ENCODE results near the gene XCL2. TPM values are rescaled to one million over a fixed set of nuclear protein-coding genes. Genes with fewer than 3 reads are reported as not detected.
"Not testable (repeated sequence)": the region's sequence is repeated elsewhere in the genome, so short reads cannot be mapped to it uniquely, and the experiment has no call there.

The XCL2 gene
- polyA plus RNA-seq, 1 of the 3 experiments (the other 2 are of a cell fraction) = not detected

DNA sequence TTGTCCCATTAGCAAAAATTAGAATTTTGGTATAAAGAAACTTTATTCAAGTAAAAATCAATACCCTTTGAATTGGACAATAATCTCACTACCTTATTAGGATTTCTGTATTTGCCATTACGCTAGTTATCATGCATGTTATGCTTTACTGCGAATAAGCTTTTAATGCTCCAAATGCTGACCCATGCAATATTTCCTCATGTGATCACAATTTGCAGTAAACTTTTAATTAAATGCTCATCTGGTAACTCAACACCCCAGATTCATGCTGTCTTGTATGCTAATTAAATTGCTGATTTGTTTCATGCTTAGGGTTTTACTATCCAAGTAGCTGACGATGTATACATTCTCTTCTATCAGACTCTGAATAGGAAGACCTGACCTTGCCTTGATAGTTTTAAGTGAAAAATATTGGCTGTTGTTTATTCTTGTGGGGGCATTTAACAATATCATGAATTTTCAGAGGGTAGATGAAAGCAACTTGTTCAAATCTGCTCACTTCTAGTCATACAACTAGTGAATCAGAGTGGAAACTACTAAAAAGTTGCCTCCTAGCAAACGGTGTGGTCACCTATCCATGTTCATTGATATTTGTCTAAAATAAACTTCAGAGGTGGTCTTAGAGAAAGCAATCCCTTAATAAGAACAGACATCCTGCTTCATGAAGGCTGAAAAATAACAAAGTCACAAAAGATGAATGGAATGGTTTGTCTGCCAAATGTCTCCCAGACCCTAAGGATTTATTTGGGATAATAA, 38.2 kb upstream of the XCL2 start:
- no peak for DNase-seq
- no peak overlapping the region for H3K4me2 ChIP-seq

DNA sequence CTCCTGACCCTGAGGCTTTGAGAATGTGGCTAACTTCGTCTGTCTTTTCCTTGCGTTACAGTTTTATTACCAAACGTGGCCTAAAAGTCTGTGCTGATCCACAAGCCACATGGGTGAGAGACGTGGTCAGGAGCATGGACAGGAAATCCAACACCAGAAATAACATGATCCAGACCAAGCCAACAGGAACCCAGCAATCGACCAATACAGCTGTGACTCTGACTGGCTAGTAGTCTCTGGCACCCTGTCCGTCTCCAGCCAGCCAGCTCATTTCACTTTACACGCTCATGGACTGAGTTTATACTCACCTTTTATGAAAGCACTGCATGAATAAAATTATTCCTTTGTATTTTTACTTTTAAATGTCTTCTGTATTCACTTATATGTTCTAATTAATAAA, 37.2 kb upstream of the XCL2 start:
- H3K36me3 ChIP-seq (replicated peaks in 1 of 2; ENCODE audit: control insufficient read depth in 1 of 2, insufficient read depth in 2 of 2, low read length in 1 of 2); H3K27me3 ChIP-seq (ENCODE audit: insufficient read depth); DNase-seq; H4K20me1 ChIP-seq (ENCODE audit: insufficient read depth); POLR2A ChIA-PET; H3K9ac ChIP-seq; H2AFZ ChIP-seq (ENCODE audit: low read depth); H3K27ac ChIP-seq (ENCODE audit: low read depth in 2 of 2, low read length in 1 of 2); H3K9me2 ChIP-seq; H3F3A ChIP-seq (replicated peaks; ENCODE audit: insufficient read depth); H3K9me3 ChIP-seq; H3K4me3 ChIP-seq (ENCODE audit: low read depth in 2 of 2, low read length in 1 of 2); H3K4me2 ChIP-seq; H3K79me2 ChIP-seq (ENCODE audit: insufficient read depth): not testable (repeated sequence)
- 77% methylated on average over 7 of the region's 7 CpGs for WGBS (ENCODE audit: low lambda C conversion rate)
- peaks cover 0 to 12% of the 10 kb centered on the region in 2 experiments; a peak in 2 of 4 replicates for H3K4me1 ChIP-seq (ENCODE audit: control insufficient read depth in 1 of 2, insufficient read depth in 2 of 2, low read depth in 1 of 2, low read length in 1 of 2)
- CTCF ChIA-PET = interaction anchor here (0.8 to 1.5 kb wide), 2 partner anchors 141 to 238 kb away, joined by 3 read pairs; no protein-coding TSS in a partner anchor

More for the DNA sequence above, 38.2 kb upstream of the XCL2 start:
- no peaks in the 10 kb centered on the region for H4K20me1 ChIP-seq (ENCODE audit: insufficient read depth)
- no peaks in the 10 kb centered on the region for H3K9me2 ChIP-seq
- no peaks in the 10 kb centered on the region for H3K27me3 ChIP-seq (ENCODE audit: insufficient read depth)
- H3K27ac ChIP-seq (ENCODE audit: low read depth in 2 of 2, low read length in 1 of 2) = peak overlapping the region in 1 of 2 experiments; percentile 87; a peak in 2 of 4 replicates
- no peaks in the 10 kb centered on the region for H3K9me3 ChIP-seq
- WGBS (ENCODE audit: low lambda C conversion rate) = 92% methylated on average over 4 of the region's 4 CpGs
- H3K4me3 ChIP-seq (ENCODE audit: low read depth in 2 of 2, low read length in 1 of 2) = no peak overlapping the region
- H2AFZ ChIP-seq (ENCODE audit: low read depth) = no peak overlapping the region
- TF ChIP-seq TEAD4 (IDR thresholded peaks at IDR 0.05; ENCODE audit: borderline replicate concordance, insufficient read depth) (no peak), TCF12 (IDR thresholded peaks at IDR 0.05) (no peak), SIN3A (IDR thresholded peaks at IDR 0.05; ENCODE audit: borderline replicate concordance, low read depth, low read length) (no peak), RFX5 (IDR thresholded peaks at IDR 0.05; ENCODE audit: low read length) (no peak), CHD2 (IDR thresholded peaks at IDR 0.05; ENCODE audit: low read length, partially characterized antibody) (no peak), FOXM1 (IDR thresholded peaks at IDR 0.05; ENCODE audit: low read depth) (no peak), SMC3 (IDR thresholded peaks at IDR 0.05; ENCODE audit: low read depth, low read length) (no peak), MEF2A (IDR thresholded peaks at IDR 0.05; ENCODE audit: borderline replicate concordance, low read depth) (no peak), EZH2phosphoT487 (IDR thresholded peaks at IDR 0.05; ENCODE audit: borderline replicate concordance, low read depth) (no peak), JUND (IDR thresholded peaks at IDR 0.05) (no peak), ELF1 (IDR thresholded peaks at IDR 0.05) (no peak), RXRA (IDR thresholded peaks at IDR 0.05; ENCODE audit: borderline replicate concordance, low read depth) (no peak), TAF1 (IDR thresholded peaks at IDR 0.05; ENCODE audit: borderline replicate concordance, low read depth, low read length) (no peak), RCOR1 (IDR thresholded peaks at IDR 0.05; ENCODE audit: low read length) (no peak)
- TF ChIP-seq, protein P1, sequence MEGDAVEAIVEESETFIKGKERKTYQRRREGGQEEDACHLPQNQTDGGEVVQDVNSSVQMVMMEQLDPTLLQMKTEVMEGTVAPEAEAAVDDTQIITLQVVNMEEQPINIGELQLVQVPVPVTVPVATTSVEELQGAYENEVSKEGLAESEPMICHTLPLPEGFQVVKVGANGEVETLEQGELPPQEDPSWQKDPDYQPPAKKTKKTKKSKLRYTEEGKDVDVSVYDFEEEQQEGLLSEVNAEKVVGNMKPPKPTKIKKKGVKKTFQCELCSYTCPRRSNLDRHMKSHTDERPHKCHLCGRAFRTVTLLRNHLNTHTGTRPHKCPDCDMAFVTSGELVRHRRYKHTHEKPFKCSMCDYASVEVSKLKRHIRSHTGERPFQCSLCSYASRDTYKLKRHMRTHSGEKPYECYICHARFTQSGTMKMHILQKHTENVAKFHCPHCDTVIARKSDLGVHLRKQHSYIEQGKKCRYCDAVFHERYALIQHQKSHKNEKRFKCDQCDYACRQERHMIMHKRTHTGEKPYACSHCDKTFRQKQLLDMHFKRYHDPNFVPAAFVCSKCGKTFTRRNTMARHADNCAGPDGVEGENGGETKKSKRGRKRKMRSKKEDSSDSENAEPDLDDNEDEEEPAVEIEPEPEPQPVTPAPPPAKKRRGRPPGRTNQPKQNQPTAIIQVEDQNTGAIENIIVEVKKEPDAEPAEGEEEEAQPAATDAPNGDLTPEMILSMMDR (IDR thresholded peaks at IDR 0.05) = no peak
- TF ChIP-seq, protein P2, sequence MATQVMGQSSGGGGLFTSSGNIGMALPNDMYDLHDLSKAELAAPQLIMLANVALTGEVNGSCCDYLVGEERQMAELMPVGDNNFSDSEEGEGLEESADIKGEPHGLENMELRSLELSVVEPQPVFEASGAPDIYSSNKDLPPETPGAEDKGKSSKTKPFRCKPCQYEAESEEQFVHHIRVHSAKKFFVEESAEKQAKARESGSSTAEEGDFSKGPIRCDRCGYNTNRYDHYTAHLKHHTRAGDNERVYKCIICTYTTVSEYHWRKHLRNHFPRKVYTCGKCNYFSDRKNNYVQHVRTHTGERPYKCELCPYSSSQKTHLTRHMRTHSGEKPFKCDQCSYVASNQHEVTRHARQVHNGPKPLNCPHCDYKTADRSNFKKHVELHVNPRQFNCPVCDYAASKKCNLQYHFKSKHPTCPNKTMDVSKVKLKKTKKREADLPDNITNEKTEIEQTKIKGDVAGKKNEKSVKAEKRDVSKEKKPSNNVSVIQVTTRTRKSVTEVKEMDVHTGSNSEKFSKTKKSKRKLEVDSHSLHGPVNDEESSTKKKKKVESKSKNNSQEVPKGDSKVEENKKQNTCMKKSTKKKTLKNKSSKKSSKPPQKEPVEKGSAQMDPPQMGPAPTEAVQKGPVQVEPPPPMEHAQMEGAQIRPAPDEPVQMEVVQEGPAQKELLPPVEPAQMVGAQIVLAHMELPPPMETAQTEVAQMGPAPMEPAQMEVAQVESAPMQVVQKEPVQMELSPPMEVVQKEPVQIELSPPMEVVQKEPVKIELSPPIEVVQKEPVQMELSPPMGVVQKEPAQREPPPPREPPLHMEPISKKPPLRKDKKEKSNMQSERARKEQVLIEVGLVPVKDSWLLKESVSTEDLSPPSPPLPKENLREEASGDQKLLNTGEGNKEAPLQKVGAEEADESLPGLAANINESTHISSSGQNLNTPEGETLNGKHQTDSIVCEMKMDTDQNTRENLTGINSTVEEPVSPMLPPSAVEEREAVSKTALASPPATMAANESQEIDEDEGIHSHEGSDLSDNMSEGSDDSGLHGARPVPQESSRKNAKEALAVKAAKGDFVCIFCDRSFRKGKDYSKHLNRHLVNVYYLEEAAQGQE (IDR thresholded peaks at IDR 0.05; ENCODE audit: low read depth, low read length) = no peak
- H3K79me2 ChIP-seq (ENCODE audit: insufficient read depth) = no peaks in the 10 kb centered on the region
- POLR2A ChIA-PET = no interaction called here
- H3F3A ChIP-seq (replicated peaks; ENCODE audit: insufficient read depth) = peaks cover 5% of the 10 kb centered on the region
- no peak overlapping the region for H3K9ac ChIP-seq
- CTCF ChIA-PET = interaction anchor here (1.0 to 3.9 kb wide), 5 partner anchors 9 to 767 kb away, joined by 3 to 21 read pairs (median 3); no protein-coding TSS in a partner anchor
- no peaks in the 10 kb centered on the region for H3K36me3 ChIP-seq (replicated peaks in 1 of 2; ENCODE audit: control insufficient read depth in 1 of 2, insufficient read depth in 2 of 2, low read length in 1 of 2)
- H3K4me1 ChIP-seq (ENCODE audit: control insufficient read depth in 1 of 2, insufficient read depth in 2 of 2, low read depth in 1 of 2, low read length in 1 of 2) = peaks cover 0 to 12% of the 10 kb centered on the region in 2 experiments; a peak in 2 of 4 replicates

GRCh38 chr1:168580290-168580689, 36.5 kb upstream of the XCL2 start:
- H2AFZ ChIP-seq (ENCODE audit: low read depth); H3K9me2 ChIP-seq; H3K9me3 ChIP-seq; H3K79me2 ChIP-seq (ENCODE audit: insufficient read depth); H3F3A ChIP-seq (replicated peaks; ENCODE audit: insufficient read depth); H3K4me2 ChIP-seq; H3K27me3 ChIP-seq (ENCODE audit: insufficient read depth); H3K27ac ChIP-seq (ENCODE audit: low read depth in 2 of 2, low read length in 1 of 2); POLR2A ChIA-PET; DNase-seq; H4K20me1 ChIP-seq (ENCODE audit: insufficient read depth); H3K9ac ChIP-seq; H3K36me3 ChIP-seq (replicated peaks in 1 of 2; ENCODE audit: control insufficient read depth in 1 of 2, insufficient read depth in 2 of 2, low read length in 1 of 2); H3K4me3 ChIP-seq (ENCODE audit: low read depth in 2 of 2, low read length in 1 of 2): not testable (repeated sequence)
- WGBS (ENCODE audit: low lambda C conversion rate) = 96% methylated on average over 2 of the region's 2 CpGs
- CTCF ChIA-PET = interaction anchor here (0.8 to 1.5 kb wide), 2 partner anchors 140 to 237 kb away, joined by 3 read pairs; no protein-coding TSS in a partner anchor
- H3K4me1 ChIP-seq (ENCODE audit: control insufficient read depth in 1 of 2, insufficient read depth in 2 of 2, low read depth in 1 of 2, low read length in 1 of 2) = peaks cover 0 to 12% of the 10 kb centered on the region in 2 experiments; a peak in 2 of 4 replicates
